Measurements from ENCODE around the gene CACNA1E.

DNA sequence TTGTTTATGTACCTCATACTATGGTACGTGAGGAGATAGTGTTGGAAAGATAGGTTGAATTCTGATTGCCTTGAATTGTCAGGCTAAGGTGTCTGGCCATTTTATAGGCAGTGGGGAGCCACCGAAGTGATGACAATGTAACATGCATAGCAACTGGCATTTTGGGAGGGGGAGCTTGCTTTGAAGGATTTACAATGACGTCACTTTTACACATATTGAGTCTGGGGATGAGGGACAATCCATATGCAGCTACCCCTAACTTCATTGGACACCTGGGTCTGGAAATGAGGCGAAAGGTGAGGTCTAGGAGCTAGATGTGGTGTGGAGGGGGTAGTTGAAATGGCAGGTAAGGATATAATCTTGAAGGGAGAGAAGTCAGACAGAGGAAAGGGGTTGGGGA, 7.7 kb upstream of the CACNA1E start:
- TF ChIP-seq, protein P1, sequence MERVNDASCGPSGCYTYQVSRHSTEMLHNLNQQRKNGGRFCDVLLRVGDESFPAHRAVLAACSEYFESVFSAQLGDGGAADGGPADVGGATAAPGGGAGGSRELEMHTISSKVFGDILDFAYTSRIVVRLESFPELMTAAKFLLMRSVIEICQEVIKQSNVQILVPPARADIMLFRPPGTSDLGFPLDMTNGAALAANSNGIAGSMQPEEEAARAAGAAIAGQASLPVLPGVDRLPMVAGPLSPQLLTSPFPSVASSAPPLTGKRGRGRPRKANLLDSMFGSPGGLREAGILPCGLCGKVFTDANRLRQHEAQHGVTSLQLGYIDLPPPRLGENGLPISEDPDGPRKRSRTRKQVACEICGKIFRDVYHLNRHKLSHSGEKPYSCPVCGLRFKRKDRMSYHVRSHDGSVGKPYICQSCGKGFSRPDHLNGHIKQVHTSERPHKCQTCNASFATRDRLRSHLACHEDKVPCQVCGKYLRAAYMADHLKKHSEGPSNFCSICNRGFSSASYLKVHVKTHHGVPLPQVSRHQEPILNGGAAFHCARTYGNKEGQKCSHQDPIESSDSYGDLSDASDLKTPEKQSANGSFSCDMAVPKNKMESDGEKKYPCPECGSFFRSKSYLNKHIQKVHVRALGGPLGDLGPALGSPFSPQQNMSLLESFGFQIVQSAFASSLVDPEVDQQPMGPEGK (CRISPR knock-in tag; IDR thresholded peaks at IDR 0.05; ENCODE audit: borderline replicate concordance), result no peak
- no peak for TF ChIP-seq ZNF565 (CRISPR knock-in tag; conservative IDR thresholded peaks at IDR 0.05; ENCODE audit: low read depth)
- TF ChIP-seq, protein P2, sequence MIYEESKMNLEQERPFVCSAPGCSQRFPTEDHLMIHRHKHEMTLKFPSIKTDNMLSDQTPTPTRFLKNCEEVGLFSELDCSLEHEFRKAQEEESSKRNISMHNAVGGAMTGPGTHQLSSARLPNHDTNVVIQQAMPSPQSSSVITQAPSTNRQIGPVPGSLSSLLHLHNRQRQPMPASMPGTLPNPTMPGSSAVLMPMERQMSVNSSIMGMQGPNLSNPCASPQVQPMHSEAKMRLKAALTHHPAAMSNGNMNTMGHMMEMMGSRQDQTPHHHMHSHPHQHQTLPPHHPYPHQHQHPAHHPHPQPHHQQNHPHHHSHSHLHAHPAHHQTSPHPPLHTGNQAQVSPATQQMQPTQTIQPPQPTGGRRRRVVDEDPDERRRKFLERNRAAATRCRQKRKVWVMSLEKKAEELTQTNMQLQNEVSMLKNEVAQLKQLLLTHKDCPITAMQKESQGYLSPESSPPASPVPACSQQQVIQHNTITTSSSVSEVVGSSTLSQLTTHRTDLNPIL (CRISPR knock-in tag; IDR thresholded peaks at IDR 0.05; ENCODE audit: low read depth), result no peak
- TF ChIP-seq BACH2 (CRISPR knock-in tag; IDR thresholded peaks at IDR 0.05; ENCODE audit: borderline replicate concordance), result no peak
- TF ChIP-seq ZNF8 (CRISPR knock-in tag; IDR thresholded peaks at IDR 0.05), result no peak
- no peak for TF ChIP-seq ZFP30 (CRISPR knock-in tag; IDR thresholded peaks at IDR 0.05)
- no peak for TF ChIP-seq ZNF70 (CRISPR knock-in tag; IDR thresholded peaks at IDR 0.05)
- no peak for TF ChIP-seq RARB (CRISPR knock-in tag; IDR thresholded peaks at IDR 0.05)
- TF ChIP-seq ESRRG (CRISPR knock-in tag; IDR thresholded peaks at IDR 0.05), result no peak
- no peak for TF ChIP-seq GLIS3 (CRISPR knock-in tag; IDR thresholded peaks at IDR 0.05)
- TF ChIP-seq TOX (CRISPR knock-in tag; IDR thresholded peaks at IDR 0.05; ENCODE audit: borderline replicate concordance), result no peak
- no peak for TF ChIP-seq ZC3H10 (CRISPR knock-in tag; IDR thresholded peaks at IDR 0.05)
- TF ChIP-seq TCF4 (CRISPR knock-in tag; IDR thresholded peaks at IDR 0.05; ENCODE audit: borderline replicate concordance), result no peak

Measured in SK-N-SH treated with all-trans-retinoic acid at 6 μM for 48 hours (cell line).